ENCODE results near the gene KLF16. TPM values are rescaled to one million over a fixed set of nuclear protein-coding genes. Genes with fewer than 3 reads are reported as not detected.

Gene KLF16
- total and polyA plus RNA-seq, 10 of the 15 experiments (the other 5 are each of a cell fraction or from before 2014, with no cell fraction given): 0.03 to 41.2 (median 2.6) TPM

DNA sequence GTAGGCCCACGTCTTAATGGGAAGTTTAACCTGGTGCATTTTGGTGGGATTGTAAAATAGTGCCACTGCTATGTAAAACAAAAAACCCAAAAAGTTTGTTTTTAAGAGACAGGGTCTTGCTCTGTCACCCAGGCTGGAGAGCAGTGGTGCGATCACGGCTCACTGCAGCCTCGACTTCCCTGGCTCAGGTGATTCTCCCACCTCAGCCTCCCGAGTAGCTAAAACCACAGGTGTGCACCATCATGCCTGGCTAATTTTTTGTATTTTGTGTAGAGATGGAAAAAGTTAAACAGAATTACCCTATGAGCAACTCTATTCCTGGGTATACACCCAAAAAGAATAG, 14.3 kb downstream of the KLF16 start (continued):
- TF ChIP-seq, protein P1, sequence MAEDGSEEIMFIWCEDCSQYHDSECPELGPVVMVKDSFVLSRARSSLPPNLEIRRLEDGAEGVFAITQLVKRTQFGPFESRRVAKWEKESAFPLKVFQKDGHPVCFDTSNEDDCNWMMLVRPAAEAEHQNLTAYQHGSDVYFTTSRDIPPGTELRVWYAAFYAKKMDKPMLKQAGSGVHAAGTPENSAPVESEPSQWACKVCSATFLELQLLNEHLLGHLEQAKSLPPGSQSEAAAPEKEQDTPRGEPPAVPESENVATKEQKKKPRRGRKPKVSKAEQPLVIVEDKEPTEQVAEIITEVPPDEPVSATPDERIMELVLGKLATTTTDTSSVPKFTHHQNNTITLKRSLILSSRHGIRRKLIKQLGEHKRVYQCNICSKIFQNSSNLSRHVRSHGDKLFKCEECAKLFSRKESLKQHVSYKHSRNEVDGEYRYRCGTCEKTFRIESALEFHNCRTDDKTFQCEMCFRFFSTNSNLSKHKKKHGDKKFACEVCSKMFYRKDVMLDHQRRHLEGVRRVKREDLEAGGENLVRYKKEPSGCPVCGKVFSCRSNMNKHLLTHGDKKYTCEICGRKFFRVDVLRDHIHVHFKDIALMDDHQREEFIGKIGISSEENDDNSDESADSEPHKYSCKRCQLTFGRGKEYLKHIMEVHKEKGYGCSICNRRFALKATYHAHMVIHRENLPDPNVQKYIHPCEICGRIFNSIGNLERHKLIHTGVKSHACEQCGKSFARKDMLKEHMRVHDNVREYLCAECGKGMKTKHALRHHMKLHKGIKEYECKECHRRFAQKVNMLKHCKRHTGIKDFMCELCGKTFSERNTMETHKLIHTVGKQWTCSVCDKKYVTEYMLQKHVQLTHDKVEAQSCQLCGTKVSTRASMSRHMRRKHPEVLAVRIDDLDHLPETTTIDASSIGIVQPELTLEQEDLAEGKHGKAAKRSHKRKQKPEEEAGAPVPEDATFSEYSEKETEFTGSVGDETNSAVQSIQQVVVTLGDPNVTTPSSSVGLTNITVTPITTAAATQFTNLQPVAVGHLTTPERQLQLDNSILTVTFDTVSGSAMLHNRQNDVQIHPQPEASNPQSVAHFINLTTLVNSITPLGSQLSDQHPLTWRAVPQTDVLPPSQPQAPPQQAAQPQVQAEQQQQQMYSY (CRISPR knock-in tag; IDR thresholded peaks at IDR 0.05): no peak
- TF ChIP-seq, protein P2, sequence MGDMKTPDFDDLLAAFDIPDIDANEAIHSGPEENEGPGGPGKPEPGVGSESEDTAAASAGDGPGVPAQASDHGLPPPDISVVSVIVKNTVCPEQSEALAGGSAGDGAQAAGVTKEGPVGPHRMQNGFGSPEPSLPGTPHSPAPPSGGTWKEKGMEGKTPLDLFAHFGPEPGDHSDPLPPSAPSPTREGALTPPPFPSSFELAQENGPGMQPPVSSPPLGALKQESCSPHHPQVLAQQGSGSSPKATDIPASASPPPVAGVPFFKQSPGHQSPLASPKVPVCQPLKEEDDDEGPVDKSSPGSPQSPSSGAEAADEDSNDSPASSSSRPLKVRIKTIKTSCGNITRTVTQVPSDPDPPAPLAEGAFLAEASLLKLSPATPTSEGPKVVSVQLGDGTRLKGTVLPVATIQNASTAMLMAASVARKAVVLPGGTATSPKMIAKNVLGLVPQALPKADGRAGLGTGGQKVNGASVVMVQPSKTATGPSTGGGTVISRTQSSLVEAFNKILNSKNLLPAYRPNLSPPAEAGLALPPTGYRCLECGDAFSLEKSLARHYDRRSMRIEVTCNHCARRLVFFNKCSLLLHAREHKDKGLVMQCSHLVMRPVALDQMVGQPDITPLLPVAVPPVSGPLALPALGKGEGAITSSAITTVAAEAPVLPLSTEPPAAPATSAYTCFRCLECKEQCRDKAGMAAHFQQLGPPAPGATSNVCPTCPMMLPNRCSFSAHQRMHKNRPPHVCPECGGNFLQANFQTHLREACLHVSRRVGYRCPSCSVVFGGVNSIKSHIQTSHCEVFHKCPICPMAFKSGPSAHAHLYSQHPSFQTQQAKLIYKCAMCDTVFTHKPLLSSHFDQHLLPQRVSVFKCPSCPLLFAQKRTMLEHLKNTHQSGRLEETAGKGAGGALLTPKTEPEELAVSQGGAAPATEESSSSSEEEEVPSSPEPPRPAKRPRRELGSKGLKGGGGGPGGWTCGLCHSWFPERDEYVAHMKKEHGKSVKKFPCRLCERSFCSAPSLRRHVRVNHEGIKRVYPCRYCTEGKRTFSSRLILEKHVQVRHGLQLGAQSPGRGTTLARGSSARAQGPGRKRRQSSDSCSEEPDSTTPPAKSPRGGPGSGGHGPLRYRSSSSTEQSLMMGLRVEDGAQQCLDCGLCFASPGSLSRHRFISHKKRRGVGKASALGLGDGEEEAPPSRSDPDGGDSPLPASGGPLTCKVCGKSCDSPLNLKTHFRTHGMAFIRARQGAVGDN (IDR thresholded peaks at IDR 0.05): no peak
- no peak for TF ChIP-seq CHD4 (IDR thresholded peaks at IDR 0.05)
- TF ChIP-seq RFX5 (IDR thresholded peaks at IDR 0.05; ENCODE audit: low read depth, low read length): no peak
- TF ChIP-seq, protein P3, sequence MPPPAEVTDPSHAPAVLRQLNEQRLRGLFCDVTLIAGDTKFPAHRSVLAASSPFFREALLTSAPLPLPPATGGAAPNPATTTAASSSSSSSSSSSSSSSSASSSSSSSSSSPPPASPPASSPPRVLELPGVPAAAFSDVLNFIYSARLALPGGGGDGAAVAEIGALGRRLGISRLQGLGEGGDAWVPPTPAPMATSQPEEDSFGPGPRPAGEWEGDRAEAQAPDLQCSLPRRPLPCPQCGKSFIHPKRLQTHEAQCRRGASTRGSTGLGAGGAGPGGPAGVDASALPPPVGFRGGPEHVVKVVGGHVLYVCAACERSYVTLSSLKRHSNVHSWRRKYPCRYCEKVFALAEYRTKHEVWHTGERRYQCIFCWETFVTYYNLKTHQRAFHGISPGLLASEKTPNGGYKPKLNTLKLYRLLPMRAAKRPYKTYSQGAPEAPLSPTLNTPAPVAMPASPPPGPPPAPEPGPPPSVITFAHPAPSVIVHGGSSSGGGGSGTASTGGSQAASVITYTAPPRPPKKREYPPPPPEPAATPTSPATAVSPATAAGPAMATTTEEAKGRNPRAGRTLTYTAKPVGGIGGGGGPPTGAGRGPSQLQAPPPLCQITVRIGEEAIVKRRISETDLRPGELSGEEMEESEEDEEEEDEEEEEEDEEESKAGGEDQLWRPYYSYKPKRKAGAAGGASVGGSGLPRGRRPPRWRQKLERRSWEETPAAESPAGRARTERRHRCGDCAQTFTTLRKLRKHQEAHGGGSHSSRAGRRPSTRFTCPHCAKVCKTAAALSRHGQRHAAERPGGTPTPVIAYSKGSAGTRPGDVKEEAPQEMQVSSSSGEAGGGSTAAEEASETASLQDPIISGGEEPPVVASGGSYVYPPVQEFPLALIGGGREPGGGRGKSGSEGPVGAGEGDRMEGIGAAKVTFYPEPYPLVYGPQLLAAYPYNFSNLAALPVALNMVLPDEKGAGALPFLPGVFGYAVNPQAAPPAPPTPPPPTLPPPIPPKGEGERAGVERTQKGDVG (CRISPR knock-in tag; IDR thresholded peaks at IDR 0.05): no peak
- no peak for TF ChIP-seq YBX1 (IDR thresholded peaks at IDR 0.05)
- no peak for TF ChIP-seq GATAD2B (conservative IDR thresholded peaks at IDR 0.05; ENCODE audit: low read depth)
